ENCODE measurements around the gene MROH9.
"Not testable (repeated sequence)": the region's sequence is repeated elsewhere in the genome, so short reads cannot be mapped to it uniquely, and the experiment has no call there.

The MROH9 gene, protein sequence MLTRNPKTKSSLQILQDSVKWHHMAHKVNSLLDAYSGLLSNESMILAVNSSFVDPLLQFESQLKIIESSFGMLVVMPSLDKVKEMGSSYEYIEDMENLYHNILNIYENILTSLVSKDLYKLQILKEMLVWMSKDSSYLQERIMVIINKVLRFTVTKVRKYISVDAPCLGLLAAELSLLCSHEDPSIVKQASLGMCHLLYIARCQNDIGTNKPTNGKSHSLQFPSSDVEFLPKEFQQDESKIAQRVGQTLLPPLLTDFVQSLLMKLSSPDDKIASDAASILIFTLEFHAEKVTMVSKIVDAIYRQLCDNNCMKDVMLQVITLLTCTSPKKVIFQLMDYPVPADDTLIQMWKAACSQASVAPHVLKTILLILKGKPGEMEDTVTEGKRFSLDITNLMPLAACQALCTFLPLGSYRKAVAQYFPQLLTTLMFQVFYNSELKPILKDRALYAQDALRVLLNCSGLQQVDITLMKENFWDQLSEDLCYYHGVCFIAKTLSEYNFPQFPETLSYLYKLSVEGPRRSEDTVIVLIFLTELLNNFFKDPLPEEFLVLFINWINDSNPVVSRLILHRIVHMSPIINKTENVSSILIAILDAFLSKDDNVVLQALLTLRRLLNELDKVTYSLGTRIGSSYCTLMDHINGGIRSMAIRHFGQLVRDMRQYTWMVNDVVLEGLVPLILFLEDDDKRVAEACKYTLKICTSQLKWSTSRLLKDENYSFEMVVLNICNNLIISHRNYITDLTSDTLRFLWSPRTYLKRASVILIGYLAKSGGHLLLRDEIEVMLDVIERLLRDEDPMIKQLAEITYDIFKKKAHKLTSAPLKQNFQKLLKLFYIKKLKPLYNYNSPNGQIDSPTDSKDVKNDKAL
- 0 reads per million in 2 donors for total RNA-seq

DNA sequence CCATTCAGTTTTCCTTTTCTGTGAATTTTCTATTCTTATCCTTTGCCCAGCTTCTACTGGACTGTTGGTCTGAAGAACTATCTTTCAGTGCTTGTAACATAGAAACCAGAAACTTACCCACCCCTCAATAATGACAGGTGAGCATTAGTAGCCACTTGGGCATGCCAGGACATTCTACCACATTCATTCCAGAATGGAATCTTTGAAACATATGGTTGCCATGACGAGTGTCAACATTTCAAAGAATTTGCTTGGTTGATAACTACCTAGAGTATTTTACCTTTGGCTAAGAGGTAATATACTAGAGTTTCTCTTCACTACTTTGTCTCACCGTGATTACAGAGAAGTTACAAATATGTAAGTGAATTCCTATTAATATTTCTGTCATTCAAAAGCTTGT is at the start of gene MROH9:
Gene MROH9 (plus strand): TSS at position 304 of the 400 bp plus-strand sequence. CDS start 10,023 bp downstream, outside the sequence.
- DNase-seq, result no peak

DNA sequence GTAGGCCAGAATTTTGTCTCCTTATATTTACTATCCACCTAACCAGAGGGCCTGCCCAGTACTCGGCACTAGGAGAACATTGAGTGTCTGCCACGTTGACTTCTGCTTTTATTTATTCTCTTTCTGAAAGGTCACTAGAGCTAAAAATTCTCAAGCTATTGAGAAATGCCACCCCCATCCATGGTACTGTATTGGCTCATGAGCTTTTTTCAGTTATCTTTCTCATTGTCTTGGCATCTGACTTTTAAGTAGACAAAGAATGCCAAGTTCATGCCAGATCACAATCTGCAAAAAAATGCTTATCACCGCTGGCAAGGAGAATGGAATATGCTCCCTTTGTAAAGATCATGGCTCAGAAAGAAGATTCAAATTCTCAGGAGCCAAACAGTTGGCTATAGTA is 49.8 kb upstream of the MROH9 start:
- DNase-seq, result no peak

DNA sequence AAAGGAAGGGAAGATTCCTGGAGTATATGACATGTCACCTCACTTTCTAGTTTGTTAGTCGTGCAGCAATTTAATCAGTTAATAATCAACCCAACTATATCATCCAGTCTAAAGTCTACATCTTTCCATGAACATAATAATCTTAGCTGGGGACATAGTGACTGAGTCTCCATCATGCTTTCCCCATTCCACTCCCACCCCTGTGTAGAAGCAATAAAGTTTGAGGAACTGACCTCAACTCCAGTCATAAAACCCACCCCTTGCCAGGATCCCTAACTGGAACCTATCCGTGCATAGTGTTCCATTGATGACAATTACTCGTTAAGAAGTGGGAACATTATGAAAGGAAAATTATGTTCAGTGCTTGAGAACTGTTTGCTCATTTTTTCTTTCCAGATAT is 48.9 kb upstream of the MROH9 start:
- no peak for DNase-seq

DNA sequence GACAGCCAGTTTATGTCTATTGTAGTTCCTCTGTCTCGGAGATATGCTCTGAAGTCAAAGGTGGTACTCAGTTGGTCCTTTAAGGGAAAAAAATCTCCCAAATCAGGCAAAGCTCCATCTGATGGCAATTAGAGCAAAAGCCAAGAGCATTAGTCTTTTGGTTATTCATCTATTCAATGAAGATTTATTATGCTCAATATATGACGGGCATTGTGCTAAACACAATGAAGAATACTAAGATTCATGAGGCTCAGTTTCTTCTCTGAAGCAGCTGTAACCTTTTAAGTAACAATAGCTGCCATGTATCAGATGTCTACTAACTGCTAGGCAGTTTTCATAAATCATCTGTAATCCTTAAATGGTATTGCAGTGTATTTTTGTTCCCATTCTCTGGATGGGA is 47.6 kb upstream of the MROH9 start:
- no peak for DNase-seq

DNA sequence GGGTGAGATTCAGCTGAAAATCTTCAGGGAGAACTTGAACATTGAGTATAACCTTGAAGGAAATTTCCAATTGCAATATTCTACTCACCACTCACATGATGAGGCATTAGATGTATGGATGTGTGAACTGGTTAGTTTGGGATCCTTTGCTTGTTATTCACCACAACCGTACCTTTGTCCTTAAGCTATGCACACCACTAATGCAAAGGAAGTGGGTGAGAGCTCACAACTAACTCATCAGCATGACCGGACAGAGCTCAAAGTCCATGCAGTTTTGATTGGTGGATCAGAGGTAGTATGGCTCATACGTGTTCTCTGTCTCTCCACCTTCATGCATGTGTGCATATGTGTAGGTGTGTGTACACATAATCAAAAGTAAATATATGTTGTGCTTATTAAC is 43.5 kb upstream of the MROH9 start:
- no peak for DNase-seq

DNA sequence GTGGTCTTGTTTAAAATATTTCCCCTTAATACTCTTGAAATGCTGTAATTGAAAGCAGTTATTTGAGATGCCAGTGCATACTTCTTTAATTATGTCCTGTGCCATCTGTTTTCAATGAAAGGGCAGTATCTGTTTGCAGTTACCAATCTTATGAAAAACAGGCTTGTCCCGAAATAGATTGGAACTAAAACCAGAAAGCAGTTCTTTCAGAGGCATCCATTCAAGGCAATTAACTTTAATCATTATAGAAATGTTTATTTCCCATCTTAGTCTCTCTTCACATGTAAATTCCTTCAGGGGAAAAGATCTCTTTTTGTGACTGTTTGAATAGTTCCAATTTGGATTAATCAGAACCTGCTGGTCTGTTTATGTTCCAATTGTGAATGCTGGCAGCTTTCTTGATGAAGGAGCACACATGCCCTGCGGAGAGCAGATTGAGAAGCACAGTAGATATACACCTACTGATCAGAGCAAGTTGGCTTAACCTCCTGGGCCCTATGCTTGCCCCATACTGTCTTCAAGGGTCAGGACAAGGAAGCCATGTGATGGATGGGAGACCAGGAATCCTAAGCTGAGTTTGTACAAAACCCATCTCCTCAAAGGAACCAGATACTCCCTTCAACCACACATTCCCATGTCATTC is 41.6 kb upstream of the MROH9 start:
- DNase-seq, result no peak

DNA sequence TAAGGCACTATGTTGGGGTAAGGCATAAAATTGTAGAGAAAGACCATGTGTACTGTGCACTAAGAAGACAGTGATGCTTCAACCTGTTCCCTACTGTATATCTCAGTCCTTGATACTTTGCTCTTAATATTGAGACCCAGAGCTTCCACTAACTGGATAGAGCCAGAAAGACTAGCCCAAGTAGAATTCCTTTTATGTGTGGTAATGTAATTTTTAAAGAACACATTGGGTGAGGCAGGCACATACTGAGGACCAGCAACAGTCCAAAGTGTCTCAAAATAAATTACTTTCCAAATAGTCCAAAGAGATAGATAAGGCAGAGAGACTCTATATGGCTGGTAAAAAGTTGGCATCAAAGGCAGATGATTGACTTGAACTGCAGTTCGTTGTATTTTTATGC is 31.4 kb upstream of the MROH9 start:
- no peak for DNase-seq

DNA sequence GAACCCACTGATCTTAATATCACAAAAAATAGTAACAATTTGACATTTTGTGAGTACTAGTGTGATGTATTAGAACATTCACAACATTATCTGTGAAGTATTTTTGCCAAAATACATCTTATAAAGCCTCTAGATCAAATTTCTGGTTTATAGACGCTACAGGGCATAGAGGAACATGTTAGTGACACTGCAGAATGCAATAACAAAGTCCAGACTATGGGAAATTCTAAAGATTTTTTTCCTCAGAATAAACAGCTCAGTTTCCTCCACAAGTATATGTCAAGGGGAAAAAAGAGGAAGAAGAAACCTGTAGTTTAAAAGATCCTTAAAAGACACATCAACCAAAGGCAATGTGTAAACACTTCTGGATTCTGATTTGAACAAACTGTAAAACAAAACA is 26.4 kb upstream of the MROH9 start:
- DNase-seq, result no peak

DNA sequence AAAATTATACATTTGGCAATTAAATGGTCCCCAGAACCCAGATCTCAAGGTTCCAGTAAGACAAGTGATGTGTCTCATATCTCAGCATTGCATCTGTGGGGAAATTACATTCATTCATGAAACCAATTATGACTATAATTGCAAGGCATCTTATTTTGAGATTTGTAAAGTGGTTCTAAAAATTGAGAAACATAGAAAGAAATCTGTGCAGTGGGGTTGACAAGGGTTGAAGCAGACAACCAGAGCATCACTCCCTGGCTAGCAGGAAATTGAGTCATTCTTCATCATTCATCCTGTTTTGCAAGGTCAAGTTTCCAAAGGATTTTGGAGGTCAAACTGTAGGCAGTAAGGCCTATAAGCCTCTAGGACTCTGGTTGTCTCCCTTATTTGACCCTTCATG is 25.1 kb upstream of the MROH9 start:
- no peak for DNase-seq

DNA sequence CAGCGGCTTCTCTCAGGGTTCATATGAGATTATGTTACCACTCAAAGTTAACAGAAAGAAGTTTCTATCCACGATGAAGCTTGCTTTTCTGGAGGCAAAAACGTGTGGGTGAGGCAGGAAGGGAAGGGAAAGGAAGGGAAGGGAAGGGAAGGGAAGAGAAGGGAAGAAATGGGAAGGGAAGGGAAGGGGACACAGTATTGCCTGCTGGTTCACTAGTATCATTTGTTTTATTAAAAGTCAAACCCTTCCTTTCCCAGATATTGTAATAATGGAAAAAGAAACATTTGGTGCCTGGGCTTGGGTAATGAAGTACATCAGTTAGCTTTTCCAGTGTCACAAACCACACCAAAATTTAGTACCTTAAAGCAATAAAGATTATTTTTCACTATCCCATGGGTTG is 18.0 kb upstream of the MROH9 start:
- DNase-seq, result no peak

DNA sequence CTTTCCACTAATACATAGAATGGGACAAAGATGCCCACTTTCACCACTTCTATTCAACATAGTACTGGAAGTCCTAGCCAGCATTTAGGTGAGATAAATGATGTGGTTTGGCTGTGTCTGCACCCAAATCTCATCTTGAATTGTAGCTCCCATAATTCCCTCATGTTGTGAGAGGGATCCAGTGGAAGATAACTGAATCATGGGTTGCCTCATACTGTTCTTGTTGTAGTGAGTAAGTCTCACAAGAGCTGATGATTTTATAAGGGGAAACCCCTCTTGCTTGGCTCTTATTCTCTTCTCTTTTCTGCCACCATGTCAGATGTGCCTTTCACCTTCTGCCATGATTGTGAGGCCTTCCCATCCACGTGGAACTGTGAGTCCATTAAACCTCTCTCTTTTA is 10.7 kb upstream of the MROH9 start:
- not testable (repeated sequence) for DNase-seq

DNA sequence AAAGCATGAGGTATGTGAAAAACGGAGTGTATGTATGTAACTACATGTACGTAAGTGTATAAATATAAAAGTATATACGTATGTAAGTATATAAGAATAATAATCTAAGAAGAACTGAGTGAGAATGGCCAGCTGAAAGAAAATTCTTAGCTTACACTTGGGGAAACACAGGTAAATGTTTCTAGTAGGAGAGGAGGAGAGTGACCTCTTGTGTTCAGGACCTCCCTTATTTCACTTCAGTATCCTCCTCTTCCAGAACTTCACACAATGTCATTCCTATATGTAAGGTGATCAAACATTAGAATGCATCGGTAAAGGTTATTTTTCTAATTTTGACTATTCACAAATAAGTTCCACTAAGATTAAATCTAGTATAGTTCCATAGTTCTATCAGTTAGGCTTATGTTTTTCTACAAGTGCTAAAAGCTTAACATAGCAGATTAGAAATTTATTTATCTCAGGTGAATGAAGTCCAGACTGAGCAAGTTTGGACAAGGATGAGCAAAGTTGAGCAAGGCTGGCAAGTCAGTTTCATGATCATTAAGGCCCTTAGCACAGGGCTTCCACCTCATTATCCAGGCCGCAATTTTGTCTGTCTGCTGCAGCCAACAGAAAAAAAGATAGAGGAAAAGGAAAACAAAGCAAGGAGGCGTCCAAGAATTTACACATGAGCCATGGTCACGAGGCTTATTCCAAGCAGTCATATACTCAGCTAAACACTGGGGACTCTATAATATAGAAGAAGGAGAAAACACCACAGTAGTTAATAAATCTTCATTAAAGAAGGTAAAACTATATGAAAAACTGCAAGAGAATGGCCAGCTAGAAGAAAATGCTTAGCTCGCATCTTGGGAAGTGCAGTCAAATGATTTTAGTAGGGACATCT is 7.1 kb upstream of the MROH9 start:
- no peak for DNase-seq

DNA sequence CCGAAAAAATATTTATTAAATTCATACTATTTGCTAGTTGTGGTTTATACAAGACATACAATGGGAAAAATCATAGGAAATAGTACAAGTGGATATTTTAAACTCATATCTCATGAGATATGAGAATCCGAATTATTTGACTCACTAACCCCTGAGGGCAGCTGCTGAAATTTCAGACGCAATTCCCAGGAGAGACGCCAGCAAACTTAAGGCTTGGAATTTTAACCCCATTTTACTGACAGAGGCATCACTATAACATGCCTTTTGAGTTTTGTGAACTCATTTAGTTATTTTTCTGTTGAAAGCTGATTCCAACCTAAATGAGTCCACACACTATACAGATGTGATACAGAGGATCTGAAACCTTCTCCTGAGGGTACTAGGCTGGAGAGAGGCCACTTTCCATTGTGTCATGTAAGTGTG is 5.9 kb upstream of the MROH9 start:
- no peak for DNase-seq

DNA sequence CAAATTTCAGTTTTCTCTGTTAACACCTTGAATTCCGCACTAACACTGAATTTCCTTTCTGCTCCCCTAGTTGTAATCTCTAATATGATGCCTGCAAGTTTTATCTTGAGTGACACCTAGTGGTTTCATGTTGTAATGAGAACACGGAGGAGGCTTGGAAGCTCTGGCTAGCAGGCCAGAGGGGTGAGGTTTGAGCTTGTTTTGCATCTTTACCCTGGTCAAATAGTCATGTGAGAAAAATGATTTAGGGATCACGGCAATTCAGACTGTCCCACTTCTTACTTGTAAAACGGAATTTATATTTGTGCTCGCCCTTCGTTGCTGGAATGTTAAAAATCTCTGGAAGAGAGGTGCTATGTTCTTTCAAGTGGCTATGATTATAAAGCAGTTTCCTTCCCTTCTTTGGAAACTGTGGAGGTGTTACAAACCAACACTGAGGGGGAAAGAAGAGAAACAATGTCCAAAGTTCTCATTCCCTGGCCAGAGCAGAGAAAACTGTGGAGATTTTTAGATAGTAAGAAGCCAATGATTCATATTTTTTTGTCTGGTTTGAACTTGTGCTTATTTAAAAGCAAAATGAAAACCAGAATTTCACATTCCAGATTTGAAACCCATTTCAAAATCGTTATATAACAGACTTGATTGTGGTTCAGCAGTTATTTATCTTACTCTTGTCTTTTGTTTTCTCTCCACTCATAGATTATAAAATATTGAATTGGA is 5.3 kb upstream of the MROH9 start:
- peak in 1 of 5 experiments; percentile 39 for DNase-seq

DNA sequence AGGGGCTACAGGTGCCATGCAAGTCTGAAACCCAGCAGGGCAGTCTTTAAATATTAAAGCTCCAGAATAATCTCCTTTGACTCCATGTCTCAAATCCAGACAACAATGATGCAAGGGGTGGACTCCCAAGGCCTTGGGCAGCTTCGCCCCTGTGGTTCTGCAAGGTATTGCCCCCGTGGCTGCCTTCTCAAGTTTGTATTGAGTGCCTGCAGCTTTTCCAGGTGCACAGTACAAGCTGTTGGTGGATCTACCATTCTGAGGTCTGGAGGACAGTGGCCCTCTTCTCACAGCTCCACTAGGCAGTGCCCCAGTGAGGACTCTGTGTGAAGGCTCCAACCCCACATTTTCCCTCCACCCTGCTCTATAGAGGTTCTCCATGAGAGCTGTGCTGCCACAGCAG is 3.7 kb upstream of the MROH9 start:
- no peak for DNase-seq

DNA sequence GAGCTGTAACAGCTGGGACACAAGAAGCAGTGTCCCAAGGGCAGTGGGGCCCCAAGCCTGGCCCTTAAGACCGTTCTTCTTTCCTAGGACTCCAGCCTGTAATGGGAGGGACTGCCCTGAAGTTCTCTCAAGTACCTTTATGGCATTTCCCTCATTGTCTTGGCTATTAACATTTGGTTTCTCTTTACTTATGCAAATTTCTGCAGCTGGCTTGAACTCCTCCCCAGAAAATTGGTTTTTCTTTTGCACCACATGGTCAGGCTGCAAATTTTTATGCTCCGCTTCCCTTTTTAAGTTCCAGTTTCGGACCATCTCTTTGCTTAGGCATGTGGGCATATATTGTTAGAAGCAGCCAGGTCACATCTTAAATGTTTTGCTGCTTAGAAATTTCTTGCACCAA is 3.1 kb upstream of the MROH9 start:
- DNase-seq, result no peak

DNA sequence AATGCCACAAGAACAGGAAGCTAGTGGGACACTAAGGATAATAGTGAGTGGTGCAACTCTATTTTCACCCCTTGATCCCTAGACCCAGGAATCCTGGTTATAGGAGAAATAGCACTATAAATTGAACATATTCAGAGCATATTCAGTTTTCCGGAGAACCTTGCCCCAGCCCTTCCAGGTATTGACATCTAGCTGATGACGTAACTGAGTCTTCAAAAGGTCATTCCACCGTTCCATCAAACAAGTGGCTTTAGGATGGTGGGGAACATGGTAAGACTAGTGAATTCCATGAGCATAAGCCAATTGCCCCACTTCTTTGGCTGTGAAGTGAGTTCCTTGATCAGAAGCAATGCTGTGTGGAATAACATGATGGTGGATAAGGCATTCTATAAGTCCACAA is 2.9 kb downstream of the MROH9 start:
- no peak for DNase-seq

DNA sequence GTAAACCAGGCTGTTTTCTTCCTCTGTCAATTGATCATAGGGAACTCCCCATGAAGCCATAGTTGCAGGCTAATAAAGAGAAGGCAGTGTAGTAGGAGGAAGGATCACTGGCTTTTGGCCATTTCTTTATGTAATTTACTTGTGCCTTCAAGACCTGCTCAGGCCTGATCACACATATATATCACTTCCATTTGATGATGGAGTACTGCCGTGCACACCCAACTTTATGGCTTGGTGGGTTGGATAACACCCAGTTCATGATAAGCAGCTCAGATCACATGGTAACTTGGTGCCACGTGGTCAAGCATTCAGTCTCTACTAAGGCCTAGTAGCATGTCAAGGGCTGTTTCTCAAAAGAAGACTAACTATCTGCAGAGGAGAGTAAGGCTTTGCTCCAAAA is 4.1 kb downstream of the MROH9 start:
- no peak for DNase-seq

DNA sequence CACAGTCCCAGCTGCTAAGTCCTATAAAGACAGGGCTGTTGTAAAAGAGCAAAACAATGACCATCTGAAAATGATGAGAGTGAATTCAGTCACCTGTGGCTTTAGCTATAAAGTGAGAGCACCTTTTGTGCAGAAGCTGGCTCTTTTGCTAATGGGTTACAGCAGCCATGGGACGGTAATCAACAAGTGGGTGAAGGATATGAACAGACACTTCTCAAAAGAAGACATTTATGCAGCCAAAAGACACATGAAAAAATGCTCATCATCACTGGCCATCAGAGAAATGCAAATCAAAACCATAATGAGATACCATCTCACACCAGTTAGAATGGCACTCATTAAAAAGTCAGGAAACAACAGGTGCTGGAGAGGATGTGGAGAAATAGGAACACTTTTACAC is 16.4 kb downstream of the MROH9 start:
- not testable (repeated sequence) for DNase-seq

DNA sequence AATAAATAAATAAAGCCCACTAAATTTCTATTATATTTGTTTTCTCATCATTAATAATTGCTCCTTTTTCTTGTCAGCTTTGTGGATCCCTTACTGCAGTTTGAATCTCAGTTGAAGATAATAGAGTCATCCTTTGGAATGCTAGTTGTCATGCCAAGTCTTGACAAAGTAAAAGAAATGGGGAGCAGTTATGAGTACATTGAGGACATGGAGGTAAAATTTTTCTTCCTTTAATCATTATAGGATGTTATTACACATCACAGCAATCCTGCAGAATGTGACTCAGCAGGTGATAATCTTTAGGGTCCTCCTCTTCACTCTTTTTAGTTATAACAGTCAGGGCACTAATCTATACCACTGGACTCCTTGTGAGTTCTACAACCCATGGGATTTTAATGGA is 24.1 kb downstream of the MROH9 start:
- DNase-seq, result no peak

DNA sequence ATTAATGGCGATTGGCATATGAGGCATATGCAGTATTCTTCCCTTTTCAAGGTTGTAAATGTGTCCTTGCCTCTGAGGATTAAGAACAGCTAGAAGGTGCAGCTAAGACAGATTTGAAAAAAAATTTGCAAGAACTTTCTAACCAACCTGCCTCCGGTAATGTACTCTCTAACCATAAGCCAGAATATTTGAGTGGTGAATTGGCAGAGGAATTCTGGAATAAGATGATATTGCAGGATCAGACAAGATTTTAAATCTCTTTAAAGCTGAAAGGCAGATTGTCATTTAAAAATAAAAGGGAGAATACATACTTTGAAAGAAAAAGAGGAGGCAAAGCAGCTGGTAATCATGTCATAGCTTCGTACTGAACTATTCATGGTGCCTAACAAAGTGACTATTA is 29.2 kb downstream of the MROH9 start:
- no peak for DNase-seq
